DND-41 (cell line): ENCODE measurements around the gene PARD6G.

Experiments
- ATAC-seq: fragments of 200-7000 bp; cut with Tn5 transposase; 3 replicates; pipeline ENCODE4 v1.9.1; 2021; ENCODE audit warnings: low read depth; ENCODE audit not compliant: insufficient read depth
- DNase-seq: peaks from one replicate; pipeline ENCODE4 v3.0.0-alpha.2; 2020
- H2AFZ ChIP-seq: 2 replicates; pipeline ENCODE4 v1.6.0; 2012; ENCODE audit warnings: low read depth, low read length
- H3K27ac ChIP-seq: 2 replicates; pipeline ENCODE4 v1.5.1; 2012; ENCODE audit warnings: low read length, inconsistent platforms
- H3K27me3 ChIP-seq: fragments of 200-600 bp; sonication (generic); 2 replicates; pipeline ENCODE4 v1.6.0; 2012; ENCODE audit warnings: low read length, mild to moderate bottlenecking, inconsistent platforms; ENCODE audit not compliant: insufficient read depth, poor library complexity
- H3K36me3 ChIP-seq: 2 replicates; pipeline ENCODE4 v1.5.1; 2012; ENCODE audit warnings: low read length, inconsistent platforms; ENCODE audit not compliant: insufficient read depth
- H3K4me1 ChIP-seq: 2 replicates; pipeline ENCODE4 v1.5.1; 2012; ENCODE audit warnings: mild to moderate bottlenecking, low read length; ENCODE audit not compliant: insufficient read depth
- H3K4me2 ChIP-seq: 2 replicates; pipeline ENCODE4 v1.6.0; 2012; ENCODE audit warnings: mild to moderate bottlenecking, moderate library complexity, low read length, inconsistent platforms; ENCODE audit not compliant: insufficient read depth
- H3K4me3 ChIP-seq, 2 experiments: fragments of 200-600 bp in 1 of 2; shearing (Covaris generic) in 1 of 2; 2 replicates each; pipeline ENCODE4 v1.5.1; 2012 to 2016; ENCODE audit warnings: inconsistent platforms in 2 of 2, low read length in 2 of 2, mild to moderate bottlenecking in 2 of 2, low read depth in 1 of 2, moderate library complexity in 1 of 2
- H3K79me2 ChIP-seq: 2 replicates; pipeline ENCODE4 v1.6.0; 2012; ENCODE audit warnings: low read length, inconsistent platforms; ENCODE audit not compliant: insufficient read depth
- H3K9ac ChIP-seq: 2 replicates; pipeline ENCODE4 v1.6.0; 2012; ENCODE audit warnings: low read depth, mild to moderate bottlenecking, inconsistent platforms, low read length, moderate library complexity
- H3K9me3 ChIP-seq: 2 replicates; pipeline ENCODE4 v1.5.1; 2012; ENCODE audit warnings: low read length, moderate library complexity, mild to moderate bottlenecking, inconsistent platforms; ENCODE audit not compliant: insufficient read depth, severe bottlenecking
- H4K20me1 ChIP-seq: 2 replicates; pipeline ENCODE4 v1.6.0; 2012; ENCODE audit warnings: low read length; ENCODE audit not compliant: insufficient read depth
- CTCF ChIP-seq: IDR thresholded peaks from 2 replicates; pipeline ENCODE4 v1.5.1; 2012; ENCODE audit warnings: borderline replicate concordance, low read length, moderate library complexity, mild to moderate bottlenecking; ENCODE audit not compliant: poor library complexity, severe bottlenecking; ENCODE audit errors: extremely low read depth
- EZH2 ChIP-seq: IDR thresholded peaks from 3 replicates; pipeline ENCODE4 v1.6.1; 2012; ENCODE audit warnings: borderline replicate concordance, low read depth, mild to moderate bottlenecking, moderate library complexity, low read length, inconsistent platforms; ENCODE audit not compliant: severe bottlenecking

The PARD6G gene

GRCh38 chr18:80243204-80243603, 4.1 kb downstream of the PARD6G start:
- no peak for TF ChIP-seq EZH2
- TF ChIP-seq CTCF, result no peak
- DNase-seq (no peak), ATAC-seq (no peak)
- Histone ChIP-seq H3K9ac (no peak overlapping the region), H3K27ac (no peak overlapping the region), H3K4me1 (peaks cover 5% of the 10 kb centered on the region; the same call in 1 of the 2 replicates), H3K79me2 (no peaks in the 10 kb centered on the region), H2AFZ (no peak overlapping the region), H3K4me2 (no peak overlapping the region), H4K20me1 (peaks cover 7% of the 10 kb centered on the region; the same call in 1 of the 2 replicates), H3K4me3 (no peak overlapping the region), H3K36me3 (no peaks in the 10 kb centered on the region), H3K27me3 (no peaks in the 10 kb centered on the region), H3K9me3 (no peaks in the 10 kb centered on the region)

DNA sequence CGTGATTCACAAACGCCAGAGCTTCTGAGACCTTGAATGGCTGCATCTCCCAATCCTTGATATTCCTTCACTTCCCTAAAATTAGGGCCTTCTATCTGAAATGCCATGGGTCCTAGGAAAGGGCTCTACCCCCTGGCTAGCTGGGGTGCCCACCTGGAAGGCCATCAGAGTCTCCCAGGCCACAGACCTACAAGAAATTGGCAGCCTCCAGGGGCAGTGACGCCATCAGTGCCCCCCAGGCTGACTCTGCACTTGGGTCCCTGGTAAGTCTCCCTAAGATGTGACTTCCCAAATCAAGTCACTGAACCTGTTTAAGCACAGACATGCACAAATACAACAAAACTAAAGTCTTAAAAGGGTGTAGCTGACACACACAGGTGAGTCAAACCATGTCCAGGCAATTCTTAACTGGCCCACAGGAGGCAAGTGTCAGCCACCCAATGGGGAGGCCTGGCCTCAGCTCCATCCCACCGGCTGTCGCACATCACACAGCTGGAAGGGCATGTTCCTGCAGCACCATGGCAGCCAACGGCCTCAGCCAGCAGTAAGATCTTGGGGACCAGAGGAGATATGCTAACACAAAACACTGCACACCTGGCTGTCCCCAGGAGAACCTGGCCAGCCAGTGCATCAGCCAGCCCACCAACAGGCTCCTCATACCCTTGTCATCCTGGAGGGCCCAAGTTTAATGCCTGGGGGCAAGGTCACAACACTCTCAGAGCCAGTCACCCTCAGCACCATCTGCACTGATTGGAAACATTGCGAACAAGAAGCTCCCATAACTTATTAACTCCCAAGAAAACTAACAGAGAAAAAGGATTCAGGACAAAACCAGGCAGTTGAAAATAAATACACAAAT, 5.2 kb downstream of the PARD6G start:
- H3K4me2 ChIP-seq, result no peak overlapping the region
- no peaks in the 10 kb centered on the region for H3K27me3 ChIP-seq
- no peaks in the 10 kb centered on the region for H3K79me2 ChIP-seq
- no peak overlapping the region for H3K4me3 ChIP-seq
- no peak overlapping the region for H2AFZ ChIP-seq
- DNase-seq, result no peak
- peaks cover 7% of the 10 kb centered on the region; the same call in 1 of the 2 replicates for H4K20me1 ChIP-seq
- no peaks in the 10 kb centered on the region; the same call in 1 of the 2 replicates for H3K4me1 ChIP-seq
- no peak overlapping the region for H3K9ac ChIP-seq
- H3K27ac ChIP-seq, result no peak overlapping the region
- no peaks in the 10 kb centered on the region for H3K9me3 ChIP-seq
- ATAC-seq, result no peak
- TF ChIP-seq EZH2, result no peak
- no peak for TF ChIP-seq CTCF
- no peaks in the 10 kb centered on the region for H3K36me3 ChIP-seq

- Histone ChIP-seq H3K27ac (no peak overlapping the region), H3K36me3 (no peaks in the 10 kb centered on the region), H3K4me1 (no peaks in the 10 kb centered on the region), H2AFZ (no peak overlapping the region), H3K79me2 (no peaks in the 10 kb centered on the region), H3K27me3 (no peaks in the 10 kb centered on the region), H3K4me2 (no peak overlapping the region), H3K4me3 (no peak overlapping the region), H3K9ac (no peak overlapping the region), H3K9me3 (no peaks in the 10 kb centered on the region), H4K20me1 (peaks cover 7% of the 10 kb centered on the region; the same call in 1 of the 2 replicates)
- TF ChIP-seq CTCF (no peak), EZH2 (no peak)
- ATAC-seq (no peak), DNase-seq (no peak)
Measured at GRCh38 chr18:80239830-80240229, 7.5 kb downstream of the PARD6G start.
